Measurements from ENCODE around the gene TPSAB1. TPM values are rescaled to one million over a fixed set of nuclear protein-coding genes. Genes with fewer than 3 reads are reported as not detected.

Gene TPSAB1
- total RNA-seq, 1 experiment from 2014 or later = not detected

DNA sequence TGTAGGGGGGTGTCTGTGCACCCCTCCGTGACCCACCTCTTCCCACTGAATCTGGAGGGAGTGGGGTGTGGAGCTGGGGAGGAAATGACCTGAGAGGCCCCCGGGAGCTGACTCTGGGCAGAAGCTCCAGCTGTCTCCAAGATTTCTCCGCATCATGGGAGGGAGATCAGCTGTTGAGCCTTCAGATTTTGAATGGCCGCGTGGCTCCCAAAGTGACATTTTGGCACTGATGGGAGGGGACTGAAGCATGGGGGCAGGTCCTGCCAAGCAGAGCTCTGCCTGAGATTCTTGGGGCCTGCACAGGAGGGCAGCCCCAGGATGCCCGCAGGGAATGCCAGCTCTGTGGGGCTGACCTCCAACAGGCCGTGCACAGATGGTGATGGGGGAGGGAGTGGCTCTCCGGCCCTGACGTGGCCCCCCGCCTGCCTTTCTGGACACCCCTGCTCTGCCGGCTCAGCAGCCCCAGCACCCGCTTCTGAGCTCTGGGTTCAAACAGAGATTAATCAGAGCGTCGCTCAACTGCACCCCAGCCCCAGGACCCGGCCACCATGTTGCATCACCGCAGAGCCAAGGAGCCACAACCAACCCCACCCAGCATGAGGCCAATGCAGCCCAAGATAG is 43.6 kb downstream of the TPSAB1 start:
- DNase-seq (ENCODE audit: low read depth) = no peak

DNA sequence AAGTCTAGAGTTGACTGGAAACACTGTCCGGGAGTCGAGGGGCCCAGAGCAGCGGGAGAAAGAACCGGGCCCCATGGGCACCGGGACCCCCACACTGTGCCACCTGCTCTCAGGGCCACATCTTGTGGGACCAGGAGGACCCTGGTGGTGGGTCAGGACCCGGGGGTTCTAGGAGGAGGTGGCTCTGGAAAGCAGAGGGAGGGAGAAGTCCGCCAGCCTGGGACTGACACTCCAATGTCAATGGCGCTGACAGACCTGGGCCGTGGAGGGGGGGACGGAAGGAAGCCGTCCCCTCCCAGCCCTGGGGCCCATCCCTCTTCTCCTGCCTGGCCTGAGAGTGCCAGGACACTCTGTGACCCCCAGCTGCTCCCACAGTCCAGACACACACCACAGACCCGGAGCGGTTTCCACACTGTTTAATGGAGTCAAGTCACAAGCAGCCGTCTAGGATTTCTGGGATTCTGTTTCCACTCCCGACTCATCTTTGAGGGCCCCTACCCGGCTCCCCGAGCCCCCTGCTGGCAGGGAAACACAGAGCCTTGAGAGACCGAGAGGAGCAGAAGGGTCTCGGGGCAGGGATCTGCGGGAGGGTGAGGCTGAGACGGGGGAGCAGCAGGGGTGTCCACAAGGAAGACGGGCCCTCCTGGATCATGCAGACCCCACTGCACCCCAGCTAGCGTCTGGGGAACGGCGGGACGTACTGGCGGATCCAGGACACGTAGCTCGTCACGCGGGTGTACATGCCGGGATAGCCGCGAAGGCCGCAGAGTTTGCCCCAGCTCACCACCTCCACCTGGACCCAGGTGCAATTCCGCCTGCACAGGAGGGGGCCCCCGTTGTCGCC is 45.4 kb downstream of the TPSAB1 start:
- DNase-seq (ENCODE audit: low read depth) = no peak

DNA sequence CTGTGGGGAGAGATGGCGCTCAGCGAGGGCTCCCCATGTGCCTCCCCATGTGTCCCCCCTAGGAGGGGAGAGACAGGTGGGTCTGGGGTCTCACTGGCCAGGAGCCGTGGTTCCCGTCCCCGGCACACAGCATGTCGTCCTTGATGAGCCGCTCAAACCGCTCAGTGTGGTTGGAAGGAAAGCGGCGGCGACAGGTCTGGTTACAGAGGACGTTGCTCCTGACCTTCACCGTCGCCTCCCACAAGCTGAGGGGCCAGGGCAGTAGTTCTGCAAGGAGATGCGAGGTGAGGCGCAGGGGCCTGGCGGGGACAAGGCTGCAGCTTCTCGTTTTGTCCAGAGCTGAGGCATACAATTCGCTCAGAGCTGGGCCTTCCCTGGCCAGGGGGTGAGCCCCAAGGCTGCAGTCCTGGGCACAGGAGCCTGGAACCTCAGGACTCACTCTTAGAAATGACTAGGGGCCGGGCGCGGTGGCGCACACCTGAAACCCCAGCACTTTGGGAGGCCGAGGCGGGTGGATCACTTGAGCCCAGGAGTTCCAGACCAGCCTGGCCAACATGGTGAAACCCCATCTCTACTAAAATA is 46.1 kb downstream of the TPSAB1 start:
- DNase-seq (ENCODE audit: low read depth) = no peak

DNA sequence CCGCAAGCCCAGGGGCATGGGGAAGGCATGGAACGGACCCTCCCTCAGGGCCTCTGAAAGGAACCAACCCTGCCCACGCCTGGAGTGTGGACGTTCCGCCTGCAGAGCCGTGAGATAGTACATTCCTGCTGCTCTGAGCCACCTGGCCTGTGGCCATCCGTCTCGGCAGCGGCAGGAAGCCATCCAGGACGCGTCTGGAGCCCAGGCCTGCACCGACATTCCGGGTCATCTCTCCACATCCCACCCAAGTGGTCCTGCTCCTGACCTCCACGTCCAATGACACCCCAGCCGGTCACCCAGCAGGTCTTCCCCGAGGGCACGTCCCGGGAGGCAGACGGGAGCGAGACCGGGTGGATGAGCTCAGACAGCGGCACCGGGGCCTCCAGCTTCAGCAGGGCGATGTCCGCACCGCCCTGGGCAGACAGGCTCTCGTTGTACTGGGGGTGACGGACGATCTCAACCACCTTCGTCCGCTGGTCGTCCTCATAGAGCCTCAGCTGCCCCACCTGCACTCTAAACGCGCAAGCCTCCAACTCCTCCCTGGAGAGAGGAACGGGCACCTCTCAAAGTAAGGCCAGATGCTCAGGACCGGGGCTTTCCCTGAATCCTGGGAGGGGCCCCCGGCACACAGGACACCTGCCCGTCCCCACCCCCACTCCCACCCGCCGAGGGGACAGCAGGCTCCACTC is 47.6 kb downstream of the TPSAB1 start:
- DNase-seq (ENCODE audit: low read depth) = no peak

DNA sequence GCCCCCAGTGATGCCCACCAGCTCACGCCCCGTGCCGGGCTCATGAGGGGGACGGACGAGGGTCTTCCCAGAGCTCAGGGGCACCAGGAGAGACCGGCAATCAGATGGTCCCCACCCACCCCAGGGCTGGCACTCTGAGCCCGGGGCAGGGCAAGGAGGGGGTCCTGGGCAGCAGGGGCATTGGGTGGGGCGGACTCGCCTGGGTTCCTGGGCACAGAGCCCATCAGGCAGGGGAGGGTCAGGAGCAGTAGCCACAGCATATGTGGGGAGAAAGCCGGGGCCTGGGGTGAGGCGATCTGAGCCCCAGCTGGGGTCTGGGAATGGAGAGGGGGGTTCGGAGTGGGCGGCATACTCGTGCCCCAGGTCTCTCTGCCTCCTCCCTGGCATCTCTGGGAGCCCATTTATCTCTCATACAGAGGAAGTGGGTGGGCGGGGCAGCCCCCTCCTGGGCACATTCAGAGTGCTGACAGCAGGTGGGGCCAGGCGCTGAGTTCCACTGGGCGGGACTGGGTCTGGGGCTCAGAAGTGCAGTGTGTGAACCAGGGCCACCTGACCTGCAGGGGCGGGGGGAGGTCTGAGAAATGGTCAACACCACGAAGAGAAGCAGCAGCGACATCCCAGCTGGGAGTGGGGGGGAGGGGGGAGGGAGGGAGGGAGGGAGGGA is 48.4 kb downstream of the TPSAB1 start:
- DNase-seq (ENCODE audit: low read depth) = no peak

DNA sequence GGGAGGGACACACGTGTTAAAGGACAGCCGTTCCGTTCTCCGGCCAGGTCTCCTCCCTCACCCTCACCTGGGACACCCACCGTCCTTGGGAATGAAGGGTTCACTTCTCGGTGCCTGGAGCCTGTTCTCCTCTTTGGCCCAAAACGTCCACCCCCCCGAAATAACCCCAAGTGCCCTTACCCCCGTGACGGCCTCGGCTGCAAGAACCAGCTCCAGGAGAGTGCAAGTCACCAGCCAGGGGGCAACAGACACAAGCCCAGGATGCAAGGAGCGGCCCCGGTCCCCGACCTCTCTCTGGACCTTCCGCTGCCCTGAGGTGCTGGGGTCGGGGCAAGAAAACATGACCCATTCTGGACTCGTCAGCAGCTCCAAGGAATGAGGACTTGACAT is 49.0 kb downstream of the TPSAB1 start:
- DNase-seq (ENCODE audit: low read depth) = no peak

DNA sequence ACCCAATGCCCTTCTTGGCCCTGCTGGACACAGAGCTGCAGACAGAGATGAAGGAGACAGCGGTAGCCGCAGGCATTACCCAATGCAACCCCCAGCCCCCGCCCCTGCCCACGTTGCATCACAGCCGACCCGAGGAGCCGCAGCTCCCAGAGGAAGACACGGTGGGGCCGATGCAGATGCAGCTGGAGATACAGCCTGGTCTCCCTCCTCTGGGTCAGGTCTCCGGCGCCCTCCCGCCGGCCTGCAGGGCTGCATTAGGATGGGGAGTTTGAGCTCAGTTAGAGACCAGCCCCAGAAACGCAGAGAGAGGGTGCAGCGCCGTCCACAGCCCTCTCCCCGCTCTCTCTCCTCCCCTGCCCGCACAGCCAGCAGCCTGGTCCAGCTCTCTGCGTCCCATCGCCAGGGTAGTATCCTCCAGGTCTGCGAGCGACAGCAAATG is 49.6 kb downstream of the TPSAB1 start:
- no peak for DNase-seq (ENCODE audit: low read depth)

DNA sequence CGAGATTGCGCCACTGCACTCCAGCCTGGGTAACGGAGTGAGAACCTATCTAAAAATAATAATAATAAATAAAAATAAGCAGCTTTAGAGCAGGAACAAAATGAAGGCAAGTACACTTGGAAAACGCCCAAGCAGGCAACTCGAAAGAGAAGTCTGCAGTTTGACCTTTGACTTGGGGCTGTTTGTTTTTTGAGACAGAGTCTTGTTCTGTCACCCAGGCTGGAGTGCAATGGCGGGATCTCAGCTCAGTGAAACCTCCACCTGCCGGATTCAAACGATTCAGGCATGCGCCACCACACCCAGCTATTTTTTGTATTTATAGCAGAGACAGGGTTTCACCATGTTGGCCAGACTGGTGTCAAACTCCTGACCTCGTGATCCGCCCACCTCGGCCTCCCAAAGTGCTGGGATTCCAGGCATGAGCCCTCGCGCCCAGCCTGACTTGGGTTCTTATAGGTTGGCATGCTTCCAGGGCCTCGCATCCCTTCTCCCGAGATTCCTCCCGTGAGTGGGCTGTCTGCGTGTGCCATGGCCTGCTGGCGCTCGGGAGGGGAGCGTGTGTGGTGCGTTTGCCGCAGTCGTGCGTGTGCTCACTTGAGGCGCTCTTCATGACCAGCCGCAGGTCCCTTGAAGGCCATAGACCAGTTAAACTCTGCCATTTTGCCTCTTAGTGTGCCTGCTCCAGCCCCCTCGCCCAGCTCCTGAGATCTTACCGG is 50.5 kb downstream of the TPSAB1 start:
- DNase-seq (ENCODE audit: low read depth) = no peak

DNA sequence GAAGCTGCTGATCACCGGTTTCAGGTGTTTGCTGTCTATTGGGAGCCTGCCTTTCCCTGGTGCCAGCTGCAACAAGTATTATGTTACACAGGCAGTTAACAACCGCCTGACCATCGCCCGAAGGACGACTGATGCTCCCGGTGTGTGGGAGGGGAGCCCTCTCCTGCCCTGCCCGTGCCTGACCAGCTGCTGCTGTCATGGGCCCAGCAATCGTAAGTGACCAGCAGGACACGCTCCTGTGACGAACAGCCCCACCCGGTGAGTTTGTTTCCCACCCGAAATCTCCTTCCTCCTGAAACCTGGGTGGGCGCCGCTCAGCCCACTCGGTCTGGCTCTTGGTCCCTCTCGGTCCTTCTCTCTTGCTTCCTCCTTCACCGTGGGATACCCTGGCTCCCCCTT is 51.1 kb downstream of the TPSAB1 start:
- DNase-seq (ENCODE audit: low read depth) = no peak

Other genes starting within 250 kb of the TPSAB1 start
- not detected in 2 replicates for gene SSTR5, start 168.0 kb upstream of the TPSAB1 start, total RNA-seq (2014; rRNA removed; shearing (Covaris generic))
- gene C1QTNF8, start 144.5 kb upstream of the TPSAB1 start, total RNA-seq (2014; rRNA removed; shearing (Covaris generic)) = not detected in 2 replicates
- gene CACNA1H, start 87.6 kb upstream of the TPSAB1 start, total RNA-seq (2014; rRNA removed; shearing (Covaris generic)) = 0.06 and 0.80 TPM in 2 replicates
- gene TPSG1, start 15.4 kb upstream of the TPSAB1 start, total RNA-seq (2014; rRNA removed; shearing (Covaris generic)) = 0.23 TPM in 1 of 2 replicates, not detected in the other
- not detected in 2 replicates for gene TPSB2, start 10.5 kb upstream of the TPSAB1 start, total RNA-seq (2014; rRNA removed; shearing (Covaris generic))
- not detected in 2 replicates for gene TPSD1, start 15.4 kb downstream of the TPSAB1 start, total RNA-seq (2014; rRNA removed; shearing (Covaris generic))
- 37.6 and 69.5 TPM in 2 replicates for gene UBE2I, start 68.9 kb downstream of the TPSAB1 start, total RNA-seq (2014; rRNA removed; shearing (Covaris generic))
- 0.11 and 1.2 TPM in 2 replicates for gene BAIAP3, start 92.9 kb downstream of the TPSAB1 start, total RNA-seq (2014; rRNA removed; shearing (Covaris generic))
- gene TSR3, start 111.2 kb downstream of the TPSAB1 start, total RNA-seq (2014; rRNA removed; shearing (Covaris generic)) = 95.5 and 103 TPM in 2 replicates
- 10.8 and 15.9 TPM in 2 replicates for gene GNPTG, start 111.2 kb downstream of the TPSAB1 start, total RNA-seq (2014; rRNA removed; shearing (Covaris generic))
- 12.1 and 13.7 TPM in 2 replicates for gene UNKL, start 174.0 kb downstream of the TPSAB1 start, total RNA-seq (2014; rRNA removed; shearing (Covaris generic))
- 21.7 and 25.8 TPM in 2 replicates for gene UQCC4, start 180.0 kb downstream of the TPSAB1 start, total RNA-seq (2014; rRNA removed; shearing (Covaris generic))
- gene PERCC1, start 190.4 kb downstream of the TPSAB1 start, total RNA-seq (2014; rRNA removed; shearing (Covaris generic)) = not detected in 2 replicates
- gene CCDC154, start 203.9 kb downstream of the TPSAB1 start, total RNA-seq (2014; rRNA removed; shearing (Covaris generic)) = not detected in 2 replicates
- 15.6 and 28.2 TPM in 2 replicates for gene CLCN7, start 234.3 kb downstream of the TPSAB1 start, total RNA-seq (2014; rRNA removed; shearing (Covaris generic))
- gene PTX4, start 248.2 kb downstream of the TPSAB1 start, total RNA-seq (2014; rRNA removed; shearing (Covaris generic)) = not detected in 2 replicates

All from Daoy (cell line).